ENCODE results near the gene RPL15.

Gene RPL15

GRCh38 chr3:23968463-23969184 is 51.7 kb downstream of the RPL15 start:
- no peak for DNase-seq

- DNase-seq = no peak
Measured at GRCh38 chr3:23969393-23969792, 52.5 kb downstream of the RPL15 start.

Measured in activated gamma-delta T cell treated with Interleukin-2 at 50 U/mL for 16 hours (primary cell).